ENCODE measurements around the gene PAH. TPM values are rescaled to one million over a fixed set of nuclear protein-coding genes. Genes with fewer than 3 reads are reported as not detected.

Gene PAH
- total RNA-seq, 2 experiments from 2014 or later: not detected

DNA sequence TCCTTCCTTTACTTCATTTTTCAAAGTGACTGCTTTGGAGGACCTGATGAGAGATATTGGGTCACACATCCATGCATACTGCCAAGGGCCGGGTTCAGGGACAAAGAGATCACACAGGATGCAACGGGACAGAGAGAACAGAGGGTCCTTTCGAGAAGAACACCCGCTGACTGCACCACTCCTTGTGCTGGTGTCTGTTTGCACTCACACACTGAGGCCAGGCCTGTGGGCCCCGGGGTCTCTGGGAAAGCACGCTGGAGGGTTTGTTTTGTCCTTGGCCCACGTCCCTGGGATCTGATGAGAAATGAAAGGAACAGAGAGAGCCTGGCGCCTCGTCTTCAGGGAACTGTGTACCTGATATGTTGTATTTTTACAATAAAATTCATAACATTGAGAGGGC, 42.2 kb downstream of the PAH start:
- H3K4me1 ChIP-seq (ENCODE audit: insufficient read depth, low read length): peaks cover 2% of the 10 kb centered on the region
- Mint-ChIP-seq H3K4me1 (ENCODE audit: low read depth) (no peaks in the 10 kb centered on the region), H3K4me3 (no peak overlapping the region), H3K9me3 (no peaks in the 10 kb centered on the region), H3K36me3 (ENCODE audit: low read depth) (no peaks in the 10 kb centered on the region), H3K27me3 (peaks cover 16% of the 10 kb centered on the region), H3K27ac (no peak overlapping the region)
- CTCF ChIA-PET: no interaction called here
- H3K4me3 ChIP-seq (ENCODE audit: low read length): no peak overlapping the region
- intact Hi-C loops (cut with DNase I, micrococcal nuclease): no loop called here
- H3K9me3 ChIP-seq (ENCODE audit: control insufficient read depth in 1 of 2, insufficient read depth in 1 of 2, low read length in 2 of 2): no peaks in the 10 kb centered on the region
- TF ChIP-seq, protein P1, sequence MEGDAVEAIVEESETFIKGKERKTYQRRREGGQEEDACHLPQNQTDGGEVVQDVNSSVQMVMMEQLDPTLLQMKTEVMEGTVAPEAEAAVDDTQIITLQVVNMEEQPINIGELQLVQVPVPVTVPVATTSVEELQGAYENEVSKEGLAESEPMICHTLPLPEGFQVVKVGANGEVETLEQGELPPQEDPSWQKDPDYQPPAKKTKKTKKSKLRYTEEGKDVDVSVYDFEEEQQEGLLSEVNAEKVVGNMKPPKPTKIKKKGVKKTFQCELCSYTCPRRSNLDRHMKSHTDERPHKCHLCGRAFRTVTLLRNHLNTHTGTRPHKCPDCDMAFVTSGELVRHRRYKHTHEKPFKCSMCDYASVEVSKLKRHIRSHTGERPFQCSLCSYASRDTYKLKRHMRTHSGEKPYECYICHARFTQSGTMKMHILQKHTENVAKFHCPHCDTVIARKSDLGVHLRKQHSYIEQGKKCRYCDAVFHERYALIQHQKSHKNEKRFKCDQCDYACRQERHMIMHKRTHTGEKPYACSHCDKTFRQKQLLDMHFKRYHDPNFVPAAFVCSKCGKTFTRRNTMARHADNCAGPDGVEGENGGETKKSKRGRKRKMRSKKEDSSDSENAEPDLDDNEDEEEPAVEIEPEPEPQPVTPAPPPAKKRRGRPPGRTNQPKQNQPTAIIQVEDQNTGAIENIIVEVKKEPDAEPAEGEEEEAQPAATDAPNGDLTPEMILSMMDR (IDR thresholded peaks at IDR 0.05): no peak
- H3K27ac ChIP-seq (ENCODE audit: low read depth in 1 of 2, low read length in 2 of 2): no peak overlapping the region
- DNase-seq (no peak), ATAC-seq (ENCODE audit: poor library complexity) (no peak)
- POLR2A ChIA-PET: no interaction called here
- no peaks in the 10 kb centered on the region for H3K36me3 ChIP-seq (ENCODE audit: insufficient read depth, low read length)
- no peaks in the 10 kb centered on the region for H3K27me3 ChIP-seq (ENCODE audit: control insufficient read depth in 1 of 2, insufficient read depth in 2 of 2, low read length in 2 of 2)

DNA sequence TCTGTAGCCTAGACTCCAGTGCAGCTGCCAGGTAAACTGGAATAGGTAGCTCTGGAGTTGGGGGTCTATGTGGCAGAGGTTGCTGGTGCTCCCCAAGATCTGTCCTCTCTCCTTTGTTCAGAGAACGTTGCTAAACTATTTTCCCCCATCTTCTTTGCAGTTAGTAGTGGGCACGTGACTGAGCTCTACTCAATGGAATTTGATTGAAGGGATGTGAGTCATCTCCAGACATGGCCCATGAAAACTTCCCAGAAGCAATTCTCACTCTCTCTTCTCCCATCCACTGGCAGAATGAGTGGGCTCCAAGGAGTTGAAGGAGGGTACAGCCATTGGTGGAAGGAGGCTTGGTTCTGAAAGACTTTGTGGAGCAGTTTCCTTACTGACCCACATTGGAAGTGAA, 44.0 kb downstream of the PAH start:
- Mint-ChIP-seq H3K27me3 (peaks cover 5% of the 10 kb centered on the region), H3K4me1 (ENCODE audit: low read depth) (no peaks in the 10 kb centered on the region), H3K27ac (no peak overlapping the region), H3K36me3 (ENCODE audit: low read depth) (no peaks in the 10 kb centered on the region), H3K9me3 (no peaks in the 10 kb centered on the region), H3K4me3 (no peak overlapping the region)
- CTCF ChIA-PET: no interaction called here
- Histone ChIP-seq H3K36me3 (ENCODE audit: insufficient read depth, low read length) (no peaks in the 10 kb centered on the region), H3K27ac (ENCODE audit: low read depth in 1 of 2, low read length in 2 of 2) (no peak overlapping the region), H3K9me3 (ENCODE audit: control insufficient read depth in 1 of 2, insufficient read depth in 1 of 2, low read length in 2 of 2) (no peaks in the 10 kb centered on the region), H3K4me1 (ENCODE audit: insufficient read depth, low read length) (no peaks in the 10 kb centered on the region), H3K27me3 (ENCODE audit: control insufficient read depth in 1 of 2, insufficient read depth in 2 of 2, low read length in 2 of 2) (no peaks in the 10 kb centered on the region), H3K4me3 (ENCODE audit: low read length) (no peak overlapping the region)
- ATAC-seq (ENCODE audit: poor library complexity) (no peak), DNase-seq (no peak)
- POLR2A ChIA-PET: no interaction called here
- TF ChIP-seq, protein P1 (IDR thresholded peaks at IDR 0.05): no peak
- intact Hi-C loops (cut with DNase I, micrococcal nuclease): no loop called here

DNA sequence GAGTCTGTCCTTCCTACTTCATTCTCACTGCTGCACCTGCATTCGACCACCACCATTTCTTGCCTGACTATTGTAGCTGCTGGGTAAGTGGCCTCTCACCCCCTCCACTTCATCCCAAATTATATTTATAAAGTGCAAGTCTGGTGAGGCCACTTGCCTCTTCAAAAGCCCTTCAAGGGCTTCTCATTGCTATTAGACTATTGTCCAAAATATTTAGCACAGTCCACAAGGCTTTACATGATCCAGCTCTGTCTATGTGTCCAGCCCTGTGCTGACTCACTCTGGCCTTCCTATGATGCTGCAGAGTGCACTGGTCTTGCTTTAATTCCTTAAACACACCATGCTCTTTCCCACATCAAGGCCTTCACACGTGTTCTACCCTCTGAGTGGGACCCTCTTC, 46.0 kb downstream of the PAH start:
- H3K4me3 ChIP-seq (ENCODE audit: low read length): no peak overlapping the region
- intact Hi-C loops (cut with DNase I, micrococcal nuclease): no loop called here
- no peaks in the 10 kb centered on the region for H3K9me3 ChIP-seq (ENCODE audit: control insufficient read depth in 1 of 2, insufficient read depth in 1 of 2, low read length in 2 of 2)
- ChIA-PET POLR2A (no interaction called here), CTCF (no interaction called here)
- TF ChIP-seq, protein P1 (IDR thresholded peaks at IDR 0.05): no peak
- no peaks in the 10 kb centered on the region for H3K4me1 ChIP-seq (ENCODE audit: insufficient read depth, low read length)
- no peaks in the 10 kb centered on the region for H3K36me3 Mint-ChIP-seq (ENCODE audit: low read depth)
- no peak overlapping the region for H3K4me3 Mint-ChIP-seq
- no peaks in the 10 kb centered on the region for H3K4me1 Mint-ChIP-seq (ENCODE audit: low read depth)
- DNase-seq: no peak
- no peaks in the 10 kb centered on the region for H3K9me3 Mint-ChIP-seq
- H3K36me3 ChIP-seq (ENCODE audit: insufficient read depth, low read length): no peaks in the 10 kb centered on the region
- ATAC-seq (ENCODE audit: poor library complexity): no peak
- H3K27me3 ChIP-seq (ENCODE audit: control insufficient read depth in 1 of 2, insufficient read depth in 2 of 2, low read length in 2 of 2): no peaks in the 10 kb centered on the region
- H3K27ac Mint-ChIP-seq: no peak overlapping the region
- H3K27ac ChIP-seq (ENCODE audit: low read depth in 1 of 2, low read length in 2 of 2): no peak overlapping the region
- H3K27me3 Mint-ChIP-seq: peaks cover 4% of the 10 kb centered on the region

Measured in CD4-positive, alpha-beta T cell (primary cell).